GM23338 (cell line): ENCODE data around the gene BCOR.

Experiments
- CREB1 ChIP-seq: fragments of 250-450 bp; sonication (Bioruptor Pico); IDR thresholded peaks from 2 replicates; pipeline ENCODE4 v1.5.0; 2020; ENCODE audit warnings: low read depth, mild to moderate bottlenecking, moderate library complexity
- EZH2 ChIP-seq: fragments of 200-600 bp; sonication (generic); IDR thresholded peaks from one replicate; pipeline ENCODE4 v1.8.0; 2017; ENCODE audit warnings: antibody characterized with exemption, mild to moderate bottlenecking, low read depth; ENCODE audit not compliant: unreplicated experiment
- EZH2phosphoT487 ChIP-seq: fragments of 200-600 bp; sonication (generic); IDR thresholded peaks from one replicate; pipeline ENCODE4 v1.8.1; 2018; ENCODE audit warnings: antibody characterized with exemption; ENCODE audit not compliant: unreplicated experiment
- JUNB ChIP-seq: IDR thresholded peaks from one replicate; pipeline ENCODE4 v1.6.1; 2016; ENCODE audit warnings: antibody characterized with exemption; ENCODE audit not compliant: unreplicated experiment
- NANOG ChIP-seq: IDR thresholded peaks from 2 replicates; pipeline ENCODE4 v1.6.1; 2016; ENCODE audit warnings: antibody characterized with exemption, borderline replicate concordance
- POLR2AphosphoS5 ChIP-seq: IDR thresholded peaks from 2 replicates; pipeline ENCODE4 v1.6.1; 2016; ENCODE audit warnings: antibody characterized with exemption, low read depth
- STAT1 ChIP-seq: IDR thresholded peaks from one replicate; pipeline ENCODE4 v1.6.1; 2016; ENCODE audit warnings: antibody characterized with exemption; ENCODE audit not compliant: unreplicated experiment
- ZNF114 ChIP-seq: fragments of 250-450 bp; sonication (Bioruptor Pico); IDR thresholded peaks from 2 replicates; pipeline ENCODE4 v1.5.0; 2020; ENCODE audit warnings: mild to moderate bottlenecking, moderate library complexity
- ZNF331 ChIP-seq: fragments of 250-450 bp; sonication (Bioruptor Pico); IDR thresholded peaks from 2 replicates; pipeline ENCODE4 v1.5.0; 2020; ENCODE audit warnings: low read depth, mild to moderate bottlenecking, moderate library complexity
- TF ChIP-seq, protein P1 (sequence below), 2 experiments: fragments of 200-600 bp in 1 of 2; sonication (generic) in 1 of 2; conservative IDR thresholded peaks; 2 replicates each; pipeline versions ENCODE4 v1.5.1 to v1.6.1; 2016 to 2017; ENCODE audit warnings: antibody characterized with exemption in 2 of 2, low read depth in 2 of 2, mild to moderate bottlenecking in 2 of 2, moderate library complexity in 1 of 2
- TF ChIP-seq, protein P2 (sequence below): IDR thresholded peaks from one replicate; pipeline ENCODE4 v1.6.1; 2018; ENCODE audit warnings: antibody characterized with exemption; ENCODE audit not compliant: unreplicated experiment
- TF ChIP-seq, protein P3 (sequence below): fragments of 250-450 bp; sonication (Bioruptor Pico); IDR thresholded peaks from 2 replicates; pipeline ENCODE4 v1.5.0; 2020; ENCODE audit warnings: mild to moderate bottlenecking, moderate library complexity
- TF ChIP-seq, protein P4 (sequence below): IDR thresholded peaks from 2 replicates; pipeline ENCODE4 v1.6.1; 2016; ENCODE audit warnings: antibody characterized with exemption

DNA sequence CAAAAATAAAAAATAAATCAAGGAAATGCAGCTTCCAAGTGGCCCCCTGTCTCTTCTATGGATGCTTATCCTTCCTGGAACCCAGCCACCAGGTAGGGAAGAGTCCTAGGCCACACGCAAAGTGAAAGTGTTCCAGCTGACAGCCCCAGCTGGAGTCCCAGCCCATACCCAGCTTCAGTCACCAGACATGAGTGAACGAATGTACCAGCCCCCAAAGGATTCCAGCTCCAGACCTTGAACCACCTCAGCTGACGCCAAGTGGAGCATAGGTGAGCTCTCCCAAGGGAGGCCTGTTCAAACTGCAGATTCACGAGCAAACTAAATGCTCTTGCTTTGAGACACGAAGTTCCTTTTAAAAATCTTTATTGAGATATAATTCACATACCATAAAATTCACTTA lies 62.0 kb downstream of the BCOR start:
- TF ChIP-seq, protein P1, sequence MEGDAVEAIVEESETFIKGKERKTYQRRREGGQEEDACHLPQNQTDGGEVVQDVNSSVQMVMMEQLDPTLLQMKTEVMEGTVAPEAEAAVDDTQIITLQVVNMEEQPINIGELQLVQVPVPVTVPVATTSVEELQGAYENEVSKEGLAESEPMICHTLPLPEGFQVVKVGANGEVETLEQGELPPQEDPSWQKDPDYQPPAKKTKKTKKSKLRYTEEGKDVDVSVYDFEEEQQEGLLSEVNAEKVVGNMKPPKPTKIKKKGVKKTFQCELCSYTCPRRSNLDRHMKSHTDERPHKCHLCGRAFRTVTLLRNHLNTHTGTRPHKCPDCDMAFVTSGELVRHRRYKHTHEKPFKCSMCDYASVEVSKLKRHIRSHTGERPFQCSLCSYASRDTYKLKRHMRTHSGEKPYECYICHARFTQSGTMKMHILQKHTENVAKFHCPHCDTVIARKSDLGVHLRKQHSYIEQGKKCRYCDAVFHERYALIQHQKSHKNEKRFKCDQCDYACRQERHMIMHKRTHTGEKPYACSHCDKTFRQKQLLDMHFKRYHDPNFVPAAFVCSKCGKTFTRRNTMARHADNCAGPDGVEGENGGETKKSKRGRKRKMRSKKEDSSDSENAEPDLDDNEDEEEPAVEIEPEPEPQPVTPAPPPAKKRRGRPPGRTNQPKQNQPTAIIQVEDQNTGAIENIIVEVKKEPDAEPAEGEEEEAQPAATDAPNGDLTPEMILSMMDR (conservative IDR thresholded peaks at IDR 0.05; ENCODE audit: low read depth in 2 of 2) = no peak
- TF ChIP-seq, protein P2, sequence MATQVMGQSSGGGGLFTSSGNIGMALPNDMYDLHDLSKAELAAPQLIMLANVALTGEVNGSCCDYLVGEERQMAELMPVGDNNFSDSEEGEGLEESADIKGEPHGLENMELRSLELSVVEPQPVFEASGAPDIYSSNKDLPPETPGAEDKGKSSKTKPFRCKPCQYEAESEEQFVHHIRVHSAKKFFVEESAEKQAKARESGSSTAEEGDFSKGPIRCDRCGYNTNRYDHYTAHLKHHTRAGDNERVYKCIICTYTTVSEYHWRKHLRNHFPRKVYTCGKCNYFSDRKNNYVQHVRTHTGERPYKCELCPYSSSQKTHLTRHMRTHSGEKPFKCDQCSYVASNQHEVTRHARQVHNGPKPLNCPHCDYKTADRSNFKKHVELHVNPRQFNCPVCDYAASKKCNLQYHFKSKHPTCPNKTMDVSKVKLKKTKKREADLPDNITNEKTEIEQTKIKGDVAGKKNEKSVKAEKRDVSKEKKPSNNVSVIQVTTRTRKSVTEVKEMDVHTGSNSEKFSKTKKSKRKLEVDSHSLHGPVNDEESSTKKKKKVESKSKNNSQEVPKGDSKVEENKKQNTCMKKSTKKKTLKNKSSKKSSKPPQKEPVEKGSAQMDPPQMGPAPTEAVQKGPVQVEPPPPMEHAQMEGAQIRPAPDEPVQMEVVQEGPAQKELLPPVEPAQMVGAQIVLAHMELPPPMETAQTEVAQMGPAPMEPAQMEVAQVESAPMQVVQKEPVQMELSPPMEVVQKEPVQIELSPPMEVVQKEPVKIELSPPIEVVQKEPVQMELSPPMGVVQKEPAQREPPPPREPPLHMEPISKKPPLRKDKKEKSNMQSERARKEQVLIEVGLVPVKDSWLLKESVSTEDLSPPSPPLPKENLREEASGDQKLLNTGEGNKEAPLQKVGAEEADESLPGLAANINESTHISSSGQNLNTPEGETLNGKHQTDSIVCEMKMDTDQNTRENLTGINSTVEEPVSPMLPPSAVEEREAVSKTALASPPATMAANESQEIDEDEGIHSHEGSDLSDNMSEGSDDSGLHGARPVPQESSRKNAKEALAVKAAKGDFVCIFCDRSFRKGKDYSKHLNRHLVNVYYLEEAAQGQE = no peak
- TF ChIP-seq, protein P3, sequence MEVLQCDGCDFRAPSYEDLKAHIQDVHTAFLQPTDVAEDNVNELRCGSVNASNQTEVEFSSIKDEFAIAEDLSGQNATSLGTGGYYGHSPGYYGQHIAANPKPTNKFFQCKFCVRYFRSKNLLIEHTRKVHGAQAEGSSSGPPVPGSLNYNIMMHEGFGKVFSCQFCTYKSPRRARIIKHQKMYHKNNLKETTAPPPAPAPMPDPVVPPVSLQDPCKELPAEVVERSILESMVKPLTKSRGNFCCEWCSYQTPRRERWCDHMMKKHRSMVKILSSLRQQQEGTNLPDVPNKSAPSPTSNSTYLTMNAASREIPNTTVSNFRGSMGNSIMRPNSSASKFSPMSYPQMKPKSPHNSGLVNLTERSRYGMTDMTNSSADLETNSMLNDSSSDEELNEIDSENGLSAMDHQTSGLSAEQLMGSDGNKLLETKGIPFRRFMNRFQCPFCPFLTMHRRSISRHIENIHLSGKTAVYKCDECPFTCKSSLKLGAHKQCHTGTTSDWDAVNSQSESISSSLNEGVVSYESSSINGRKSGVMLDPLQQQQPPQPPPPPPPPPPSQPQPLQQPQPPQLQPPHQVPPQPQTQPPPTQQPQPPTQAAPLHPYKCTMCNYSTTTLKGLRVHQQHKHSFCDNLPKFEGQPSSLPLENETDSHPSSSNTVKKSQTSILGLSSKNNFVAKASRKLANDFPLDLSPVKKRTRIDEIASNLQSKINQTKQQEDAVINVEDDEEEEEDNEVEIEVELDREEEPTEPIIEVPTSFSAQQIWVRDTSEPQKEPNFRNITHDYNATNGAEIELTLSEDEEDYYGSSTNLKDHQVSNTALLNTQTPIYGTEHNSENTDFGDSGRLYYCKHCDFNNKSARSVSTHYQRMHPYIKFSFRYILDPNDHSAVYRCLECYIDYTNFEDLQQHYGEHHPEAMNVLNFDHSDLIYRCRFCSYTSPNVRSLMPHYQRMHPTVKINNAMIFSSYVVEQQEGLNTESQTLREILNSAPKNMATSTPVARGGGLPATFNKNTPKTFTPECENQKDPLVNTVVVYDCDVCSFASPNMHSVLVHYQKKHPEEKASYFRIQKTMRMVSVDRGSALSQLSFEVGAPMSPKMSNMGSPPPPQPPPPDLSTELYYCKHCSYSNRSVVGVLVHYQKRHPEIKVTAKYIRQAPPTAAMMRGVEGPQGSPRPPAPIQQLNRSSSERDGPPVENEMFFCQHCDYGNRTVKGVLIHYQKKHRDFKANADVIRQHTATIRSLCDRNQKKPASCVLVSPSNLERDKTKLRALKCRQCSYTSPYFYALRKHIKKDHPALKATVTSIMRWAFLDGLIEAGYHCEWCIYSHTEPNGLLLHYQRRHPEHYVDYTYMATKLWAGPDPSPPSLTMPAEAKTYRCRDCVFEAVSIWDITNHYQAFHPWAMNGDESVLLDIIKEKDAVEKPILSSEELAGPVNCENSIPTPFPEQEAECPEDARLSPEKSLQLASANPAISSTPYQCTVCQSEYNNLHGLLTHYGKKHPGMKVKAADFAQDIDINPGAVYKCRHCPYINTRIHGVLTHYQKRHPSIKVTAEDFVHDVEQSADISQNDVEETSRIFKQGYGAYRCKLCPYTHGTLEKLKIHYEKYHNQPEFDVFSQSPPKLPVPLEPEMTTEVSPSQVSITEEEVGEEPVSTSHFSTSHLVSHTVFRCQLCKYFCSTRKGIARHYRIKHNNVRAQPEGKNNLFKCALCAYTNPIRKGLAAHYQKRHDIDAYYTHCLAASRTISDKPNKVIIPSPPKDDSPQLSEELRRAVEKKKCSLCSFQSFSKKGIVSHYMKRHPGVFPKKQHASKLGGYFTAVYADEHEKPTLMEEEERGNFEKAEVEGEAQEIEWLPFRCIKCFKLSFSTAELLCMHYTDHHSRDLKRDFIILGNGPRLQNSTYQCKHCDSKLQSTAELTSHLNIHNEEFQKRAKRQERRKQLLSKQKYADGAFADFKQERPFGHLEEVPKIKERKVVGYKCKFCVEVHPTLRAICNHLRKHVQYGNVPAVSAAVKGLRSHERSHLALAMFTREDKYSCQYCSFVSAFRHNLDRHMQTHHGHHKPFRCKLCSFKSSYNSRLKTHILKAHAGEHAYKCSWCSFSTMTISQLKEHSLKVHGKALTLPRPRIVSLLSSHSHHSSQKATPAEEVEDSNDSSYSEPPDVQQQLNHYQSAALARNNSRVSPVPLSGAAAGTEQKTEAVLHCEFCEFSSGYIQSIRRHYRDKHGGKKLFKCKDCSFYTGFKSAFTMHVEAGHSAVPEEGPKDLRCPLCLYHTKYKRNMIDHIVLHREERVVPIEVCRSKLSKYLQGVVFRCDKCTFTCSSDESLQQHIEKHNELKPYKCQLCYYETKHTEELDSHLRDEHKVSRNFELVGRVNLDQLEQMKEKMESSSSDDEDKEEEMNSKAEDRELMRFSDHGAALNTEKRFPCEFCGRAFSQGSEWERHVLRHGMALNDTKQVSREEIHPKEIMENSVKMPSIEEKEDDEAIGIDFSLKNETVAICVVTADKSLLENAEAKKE (CRISPR knock-in tag) = no peak
- TF ChIP-seq STAT1 = no peak
- TF ChIP-seq POLR2AphosphoS5 = no peak
- no peak for TF ChIP-seq NANOG
- no peak for TF ChIP-seq EZH2
- TF ChIP-seq EZH2phosphoT487 = no peak
- no peak for TF ChIP-seq CREB1 (CRISPR knock-in tag)
- TF ChIP-seq ZNF331 (CRISPR knock-in tag) = no peak
- no peak for TF ChIP-seq JUNB
- TF ChIP-seq ZNF114 (CRISPR knock-in tag) = no peak
- TF ChIP-seq, protein P4, sequence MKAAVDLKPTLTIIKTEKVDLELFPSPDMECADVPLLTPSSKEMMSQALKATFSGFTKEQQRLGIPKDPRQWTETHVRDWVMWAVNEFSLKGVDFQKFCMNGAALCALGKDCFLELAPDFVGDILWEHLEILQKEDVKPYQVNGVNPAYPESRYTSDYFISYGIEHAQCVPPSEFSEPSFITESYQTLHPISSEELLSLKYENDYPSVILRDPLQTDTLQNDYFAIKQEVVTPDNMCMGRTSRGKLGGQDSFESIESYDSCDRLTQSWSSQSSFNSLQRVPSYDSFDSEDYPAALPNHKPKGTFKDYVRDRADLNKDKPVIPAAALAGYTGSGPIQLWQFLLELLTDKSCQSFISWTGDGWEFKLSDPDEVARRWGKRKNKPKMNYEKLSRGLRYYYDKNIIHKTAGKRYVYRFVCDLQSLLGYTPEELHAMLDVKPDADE = no peak
